Measurements from ENCODE around the gene LRRC42.

LRRC42 gene

DNA sequence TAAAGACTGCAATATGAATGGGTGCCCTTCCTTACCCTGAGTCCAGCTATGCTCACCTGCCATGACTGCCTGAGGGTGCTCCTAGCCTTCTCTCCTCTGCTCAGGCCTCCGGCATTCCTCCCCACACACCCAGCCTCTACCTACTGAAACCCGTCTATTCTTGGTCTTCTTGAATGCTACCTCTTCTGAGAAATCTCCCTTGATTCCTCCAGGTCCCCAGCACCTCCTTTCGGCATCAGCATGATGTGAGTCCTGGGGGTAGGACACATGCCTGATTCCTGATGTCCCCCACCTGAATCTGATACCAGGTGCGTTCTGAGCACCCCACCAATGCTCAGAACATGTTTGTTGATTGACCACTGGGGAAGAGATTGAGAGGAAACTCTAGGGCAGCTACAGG, 63.3 kb downstream of the LRRC42 start:
- no peak for DNase-seq

DNA sequence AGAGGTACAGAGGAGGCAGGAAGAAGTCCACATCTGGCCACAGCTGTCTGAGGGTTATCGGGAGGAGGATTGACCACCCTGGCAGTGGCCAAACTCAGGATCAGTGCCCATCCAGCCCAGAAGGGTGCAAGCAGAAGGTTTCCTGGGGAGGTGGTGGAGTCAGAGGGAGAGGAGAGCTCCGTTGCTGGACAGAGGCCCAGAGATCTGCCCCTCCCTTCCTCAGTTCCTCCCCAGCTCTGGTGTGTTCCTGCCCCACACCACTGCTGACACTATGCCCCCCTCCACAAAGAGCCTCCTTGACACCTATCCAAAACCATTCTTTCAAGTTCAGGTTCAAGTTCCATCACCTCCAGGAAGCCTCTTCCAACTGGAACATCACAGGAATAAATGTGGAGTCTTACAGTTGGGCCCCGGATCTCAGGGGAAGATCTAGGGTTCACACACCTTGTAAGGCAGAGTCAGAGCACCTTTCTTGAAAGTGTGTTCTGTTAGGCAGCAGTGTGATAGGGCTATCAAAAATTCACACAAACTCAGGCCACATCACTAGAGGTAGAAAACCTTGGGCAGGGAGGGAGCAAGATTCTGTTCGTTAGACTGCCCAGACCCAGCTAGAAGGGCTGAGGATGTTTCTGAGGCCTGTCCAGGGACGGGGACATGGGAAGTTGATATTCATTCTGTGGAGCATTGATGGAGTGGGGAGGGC, 64.4 kb downstream of the LRRC42 start:
- DNase-seq: no peak

DNA sequence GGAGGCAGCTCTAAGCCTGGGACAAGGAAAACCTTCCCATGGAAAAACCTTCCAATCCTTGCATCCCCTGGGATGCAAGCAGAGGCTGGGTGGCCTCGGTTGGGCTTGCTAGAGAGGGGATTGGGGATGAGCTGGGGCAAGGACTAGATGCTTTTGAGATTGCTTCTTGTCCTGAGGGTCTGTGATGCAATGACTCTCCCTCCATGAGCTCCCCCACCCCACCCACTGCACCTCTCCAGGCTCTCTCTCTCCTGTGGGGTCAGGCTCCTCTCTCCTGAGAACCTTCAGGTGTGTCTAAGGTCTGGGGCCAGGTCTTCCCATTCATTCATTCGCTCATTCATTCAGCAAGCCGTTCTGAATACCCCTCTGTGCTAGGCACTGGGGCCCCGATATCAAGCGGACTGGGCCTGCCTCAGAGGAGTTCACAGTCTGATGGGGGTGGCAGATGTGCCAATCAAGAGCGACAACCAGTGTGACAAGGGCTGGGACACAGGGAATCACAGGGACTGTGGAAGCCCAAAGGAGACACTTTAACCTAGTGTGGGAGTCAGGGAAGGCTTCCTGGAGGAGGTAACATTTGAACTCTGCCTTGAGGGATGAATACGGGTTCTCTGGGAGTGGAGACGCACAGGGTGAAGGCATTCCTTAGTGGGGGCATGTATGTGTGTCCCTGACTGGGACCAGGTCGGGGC, 65.3 kb downstream of the LRRC42 start:
- DNase-seq: no peak

DNA sequence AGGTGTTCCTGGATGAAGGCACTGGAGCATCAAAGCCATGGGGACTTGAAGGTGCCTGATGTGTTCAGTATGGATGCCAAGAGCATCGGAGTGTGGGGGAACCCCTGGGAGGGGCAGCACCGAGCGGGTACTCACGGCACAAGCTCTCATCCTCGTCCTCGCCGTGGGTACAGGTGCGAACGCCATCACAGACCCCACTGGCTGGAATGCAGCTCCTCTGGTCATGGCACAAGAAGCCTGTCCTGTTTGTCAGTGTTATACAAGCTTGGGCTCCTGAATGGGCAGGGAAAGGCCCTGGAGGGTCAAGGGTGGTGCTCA, 65.8 kb downstream of the LRRC42 start:
- DNase-seq: no peak

DNA sequence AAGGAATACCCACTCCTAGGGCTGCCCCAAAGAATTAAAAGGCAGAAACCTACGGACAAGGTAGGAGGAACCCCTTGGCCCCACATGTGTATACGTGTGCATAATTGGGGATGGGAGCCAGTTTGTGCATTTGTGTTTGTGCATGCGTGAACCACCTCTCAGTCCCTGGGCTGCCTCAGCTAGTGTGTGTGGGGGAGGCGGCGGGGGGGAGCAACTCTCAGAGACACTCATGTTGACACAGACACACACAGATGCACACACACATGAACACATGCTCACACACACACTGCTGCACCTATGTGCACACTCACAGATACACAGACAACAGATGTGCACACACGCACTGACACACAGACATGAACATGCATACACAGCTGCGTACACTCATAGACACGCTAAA, 66.7 kb downstream of the LRRC42 start:
- DNase-seq: no peak

DNA sequence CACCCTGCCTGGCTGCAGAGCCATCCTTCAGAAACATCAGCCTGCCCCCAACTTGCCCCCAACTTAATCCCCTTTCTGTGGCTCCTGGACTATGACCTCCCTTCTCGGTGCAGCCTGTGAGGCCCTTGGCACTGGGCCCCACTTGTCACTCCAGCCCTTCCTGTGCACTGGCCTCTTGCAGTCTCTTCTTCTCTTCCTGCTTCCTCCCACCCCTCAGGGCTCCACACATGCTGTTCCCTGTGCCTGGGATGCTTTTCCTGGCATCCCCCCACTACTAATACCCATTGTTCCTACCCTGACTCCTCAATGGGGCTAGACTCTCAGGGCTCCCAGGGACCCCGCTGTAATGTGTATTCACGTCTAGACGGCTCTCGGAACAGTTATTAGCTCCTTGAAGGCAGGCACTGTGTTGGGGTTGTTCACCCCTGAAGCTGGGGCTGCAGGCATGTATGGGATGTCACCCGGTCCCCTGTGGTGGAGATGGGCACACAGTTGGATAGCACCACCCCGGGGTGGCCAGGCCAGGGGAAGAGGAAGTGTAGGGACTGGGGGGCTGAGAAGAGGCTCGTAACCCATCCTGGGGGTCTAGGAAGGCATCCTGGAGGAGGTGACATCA, 67.4 kb downstream of the LRRC42 start:
- no peak for DNase-seq

DNA sequence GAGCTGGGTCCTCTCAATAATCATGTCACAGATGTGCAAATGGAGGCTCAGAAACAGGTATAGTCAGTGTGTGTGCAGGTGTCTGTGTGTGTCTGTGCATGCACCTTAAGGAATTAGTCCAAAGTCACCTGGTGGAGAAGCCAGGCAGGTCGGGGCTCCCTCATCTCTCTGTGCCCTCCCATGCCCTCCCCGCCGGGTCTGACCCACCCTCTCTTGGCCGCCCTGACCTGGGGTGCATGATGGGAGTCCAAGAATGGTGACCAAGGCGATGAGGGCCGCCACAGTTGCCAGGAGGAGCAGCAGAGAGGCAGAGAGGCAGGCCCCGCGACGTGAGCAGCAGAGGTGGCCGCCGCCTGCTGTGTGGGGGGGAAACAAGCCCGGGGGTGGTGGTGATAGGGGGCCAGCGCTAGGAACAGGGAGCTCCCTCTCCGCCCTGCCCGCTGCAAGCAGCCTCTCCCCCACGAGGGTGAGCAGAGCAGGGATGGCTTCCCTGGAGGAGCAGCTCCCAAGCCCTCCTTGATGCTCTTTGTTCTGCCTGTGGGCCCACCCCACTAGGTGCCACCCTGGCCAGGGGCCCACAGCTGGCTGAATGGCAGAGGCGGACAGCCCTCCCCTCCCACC, 68.0 kb downstream of the LRRC42 start:
- no peak for DNase-seq

DNA sequence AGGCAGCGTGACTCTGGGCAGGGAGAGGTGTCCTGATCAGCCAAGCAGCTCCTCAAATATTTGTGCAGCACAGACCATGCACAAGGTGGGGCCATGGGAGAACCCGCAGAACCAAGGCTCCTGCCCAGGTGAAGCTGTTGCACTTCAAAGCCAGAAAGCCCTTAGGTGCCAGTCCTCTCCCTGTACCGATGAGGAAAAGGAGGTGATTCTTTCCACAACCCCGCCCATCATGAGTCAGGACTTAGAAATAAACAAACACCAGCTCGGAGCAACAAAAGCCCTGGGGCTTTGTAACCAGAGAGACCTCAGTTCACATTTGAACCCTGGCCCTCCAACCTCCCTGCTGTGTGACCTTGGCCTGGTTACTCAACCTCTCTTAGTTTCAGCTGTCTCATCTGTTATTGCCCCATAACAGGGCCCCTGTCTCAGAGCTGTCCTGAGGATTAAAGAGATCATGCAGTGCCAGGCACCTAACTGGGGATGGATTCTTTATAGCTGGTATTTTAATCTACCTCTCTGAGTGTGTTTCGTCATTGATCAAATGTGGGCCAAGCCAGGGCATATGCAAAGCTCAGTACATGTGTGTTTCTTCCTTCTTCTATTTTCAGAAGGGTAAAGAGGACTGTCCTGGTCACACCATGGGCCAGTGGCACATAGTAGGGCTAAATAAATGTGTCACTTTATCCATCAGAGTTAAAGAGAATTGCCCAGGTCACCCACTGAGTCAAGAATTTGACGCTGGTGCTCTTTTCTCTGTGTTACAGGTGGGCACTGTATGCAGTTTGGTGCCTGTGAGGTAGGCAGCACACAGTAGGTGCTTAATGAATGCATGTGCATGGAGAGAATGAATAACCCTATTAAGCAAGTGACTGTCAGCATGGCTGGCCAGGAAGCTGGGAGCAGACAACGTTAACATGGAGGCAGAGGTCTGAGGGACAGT, 70.5 kb downstream of the LRRC42 start:
- no peak for DNase-seq

All from femur (tissue), 1 donor.